ENCODE data around the gene KRTAP3-3. TPM values are rescaled to one million over a fixed set of nuclear protein-coding genes. Genes with fewer than 3 reads are reported as not detected.
"Not testable (repeated sequence)": the region's sequence is repeated elsewhere in the genome, so short reads cannot be mapped to it uniquely, and the experiment has no call there.

Gene KRTAP3-3
- total RNA-seq (not detected), polyA plus RNA-seq (not detected)
- long read RNA-seq, donor 1: 0 reads
- long read RNA-seq, donor 2: 0 reads
- long read RNA-seq, donor 3: 0 reads
- long read RNA-seq, donor 4: 0 reads
- long read RNA-seq, donor 5: 0 reads
- long read RNA-seq, donor 6: 0 reads
- long read RNA-seq, donor 7: 0 reads
- long read RNA-seq, donor 8: 0 reads
- long read RNA-seq, donor 9: 0 reads
- long read RNA-seq, donor 10: 0 reads

- 45 to 75% (median 59%) methylated on average over 4 of the region's 4 CpGs; no CpG with 5 or more reads in 1 of the 4 donors for WGBS, 4 donors
- intact Hi-C loops (cut with DNase I): no loop called here
- Histone ChIP-seq H3K4me1 (replicated peaks in 1 of 2) (no peaks in the 10 kb centered on the region), H3K36me3 (replicated peaks in 1 of 2) (no peaks in the 10 kb centered on the region), H3K27me3 (peaks cover 5% of the 10 kb centered on the region), H3K4me3 (no peak within 1 kb of the TSS), H3K9me3 (replicated peaks in 1 of 3) (no peaks in the 10 kb centered on the region), H3K27ac (no peak within 1 kb of the TSS)
- TF ChIP-seq, protein P1, sequence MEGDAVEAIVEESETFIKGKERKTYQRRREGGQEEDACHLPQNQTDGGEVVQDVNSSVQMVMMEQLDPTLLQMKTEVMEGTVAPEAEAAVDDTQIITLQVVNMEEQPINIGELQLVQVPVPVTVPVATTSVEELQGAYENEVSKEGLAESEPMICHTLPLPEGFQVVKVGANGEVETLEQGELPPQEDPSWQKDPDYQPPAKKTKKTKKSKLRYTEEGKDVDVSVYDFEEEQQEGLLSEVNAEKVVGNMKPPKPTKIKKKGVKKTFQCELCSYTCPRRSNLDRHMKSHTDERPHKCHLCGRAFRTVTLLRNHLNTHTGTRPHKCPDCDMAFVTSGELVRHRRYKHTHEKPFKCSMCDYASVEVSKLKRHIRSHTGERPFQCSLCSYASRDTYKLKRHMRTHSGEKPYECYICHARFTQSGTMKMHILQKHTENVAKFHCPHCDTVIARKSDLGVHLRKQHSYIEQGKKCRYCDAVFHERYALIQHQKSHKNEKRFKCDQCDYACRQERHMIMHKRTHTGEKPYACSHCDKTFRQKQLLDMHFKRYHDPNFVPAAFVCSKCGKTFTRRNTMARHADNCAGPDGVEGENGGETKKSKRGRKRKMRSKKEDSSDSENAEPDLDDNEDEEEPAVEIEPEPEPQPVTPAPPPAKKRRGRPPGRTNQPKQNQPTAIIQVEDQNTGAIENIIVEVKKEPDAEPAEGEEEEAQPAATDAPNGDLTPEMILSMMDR (IDR thresholded peaks at IDR 0.05): no peak
- no peak for TF ChIP-seq POLR2A (IDR thresholded peaks at IDR 0.05)
- DNase-seq: no peak
Observed at GRCh38 chr17:40993839-40994238, at the start of gene KRTAP3-3. Gene KRTAP3-3 (minus strand): TSS chr17:40994164. CDS start chr17:40994097, 67 bp downstream.

- Histone ChIP-seq H3K27ac (no peak overlapping the region), H3K36me3 (replicated peaks in 1 of 2) (no peaks in the 10 kb centered on the region), H3K4me3 (no peak overlapping the region), H3K4me1 (replicated peaks in 1 of 2) (no peaks in the 10 kb centered on the region), H3K27me3 (no peaks in the 10 kb centered on the region), H3K9me3 (replicated peaks in 1 of 3) (no peaks in the 10 kb centered on the region)
- intact Hi-C loops (cut with DNase I): no loop called here
- no peak for DNase-seq
- TF ChIP-seq POLR2A (IDR thresholded peaks at IDR 0.05): no peak
- TF ChIP-seq, protein P1 (IDR thresholded peaks at IDR 0.05): no peak
- WGBS, 4 donors: 93 to 100% (median 97%) methylated on average over 1 of the region's 1 CpG
Observed at GRCh38 chr17:41042953-41043352, 49.0 kb upstream of the KRTAP3-3 start.

DNA sequence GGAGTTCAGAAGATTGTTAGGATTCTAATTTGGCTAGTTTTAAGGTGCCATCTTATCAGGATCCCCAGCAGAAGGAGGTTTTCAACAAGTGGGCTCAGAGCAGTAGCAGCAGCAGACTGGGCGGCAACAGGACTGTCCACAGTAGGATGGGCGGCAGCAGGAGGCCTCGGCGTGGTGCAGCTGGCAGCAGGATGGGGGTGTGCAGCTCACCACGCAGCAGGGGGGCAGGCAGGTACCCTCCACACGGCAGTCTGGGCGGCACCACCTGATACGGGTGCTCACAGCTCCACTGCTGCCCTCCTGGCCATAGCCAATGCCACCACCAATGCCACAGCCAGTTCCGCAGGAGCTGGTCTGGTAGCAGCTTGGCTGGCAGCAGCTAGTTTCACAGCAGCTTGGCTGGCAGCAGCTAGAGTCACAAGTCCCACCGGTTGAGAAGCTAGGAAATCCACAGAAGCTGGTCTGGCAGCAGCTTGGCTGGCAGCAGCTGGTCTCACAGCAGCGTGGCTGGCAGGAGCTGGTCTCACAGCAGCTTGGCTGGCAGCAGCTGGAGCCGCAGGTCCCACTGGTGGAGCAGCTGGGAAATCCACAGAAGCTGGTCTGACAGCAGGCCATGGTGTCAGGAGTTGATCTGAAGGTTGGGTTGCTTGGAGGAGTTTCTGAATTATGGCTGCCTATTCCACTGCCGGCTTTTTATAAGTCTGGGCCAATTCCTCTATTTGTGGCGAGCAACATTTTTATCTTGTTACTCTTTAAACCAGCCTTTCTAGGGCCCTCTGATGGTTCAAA lies 47.0 kb upstream of the KRTAP3-3 start, which contains the start of gene KRTAP1-1:
KRTAP1-1 (minus strand) TSS at position 668 of the 789 bp plus-strand sequence; CDS start at position 615, 53 bp downstream.
- intact Hi-C loops (cut with DNase I); H3K4me3 ChIP-seq; H3K36me3 ChIP-seq (replicated peaks in 1 of 2); H3K27me3 ChIP-seq; H3K27ac ChIP-seq; H3K9me3 ChIP-seq (replicated peaks in 1 of 3); H3K4me1 ChIP-seq (replicated peaks in 1 of 2): not testable (repeated sequence)
- DNase-seq: peak in 1 of 7 donors; percentile 54
- 73 to 82% (median 80%) methylated on average over 8 to 13 of the region's 14 CpGs for WGBS, 4 donors

- H3K36me3 ChIP-seq (replicated peaks in 1 of 2): no peaks in the 10 kb centered on the region
- WGBS, 4 donors: 65 to 86% (median 79%) methylated on average over 2 of the region's 2 CpGs
- H3K9me3 ChIP-seq (replicated peaks in 1 of 3): no peaks in the 10 kb centered on the region
- no peak overlapping the region for H3K27ac ChIP-seq
- no peaks in the 10 kb centered on the region for H3K27me3 ChIP-seq
- no peak overlapping the region for H3K4me3 ChIP-seq
- H3K4me1 ChIP-seq (replicated peaks in 1 of 2): no peaks in the 10 kb centered on the region
- intact Hi-C loops (cut with DNase I): no loop called here
- TF ChIP-seq POLR2A (IDR thresholded peaks at IDR 0.05): no peak
- TF ChIP-seq, protein P1 (IDR thresholded peaks at IDR 0.05): no peak
- no peak for DNase-seq
Observed at GRCh38 chr17:41037853-41038350, 43.9 kb upstream of the KRTAP3-3 start.

- H3K4me3 ChIP-seq; H3K27ac ChIP-seq; H3K27me3 ChIP-seq; H3K36me3 ChIP-seq (replicated peaks in 1 of 2); H3K4me1 ChIP-seq (replicated peaks in 1 of 2); H3K9me3 ChIP-seq (replicated peaks in 1 of 3); DNase-seq; intact Hi-C loops (cut with DNase I): not testable (repeated sequence)
- WGBS, 4 donors: 81 to 91% (median 87%) methylated on average over 4 to 10 of the region's 10 CpGs
Observed at GRCh38 chr17:41034346-41034935, 40.5 kb upstream of the KRTAP3-3 start, which contains the start of gene KRTAP1-3. Gene KRTAP1-3 (minus strand): TSS chr17:41034874. CDS start chr17:41034821, 53 bp downstream.

Measured in adrenal gland (tissue), 19 donors.